NCI-H1417 (cell line): ENCODE measurements around the gene STARD13.

Source experiments
- DNase-seq, 3 experiments: peaks; one replicate each; lab custom pipeline; 2025; lab: John Stamatoyannopoulos, UW

STARD13 gene

GRCh38 chr13:33285420-33286124 lies at the start of gene STARD13:
Gene STARD13, minus strand, starts transcription at chr13:33285755. Its CDS starts 117 bp downstream, at chr13:33285638.
- DNase-seq, result no peak

- DNase-seq, result no peak
Observed at GRCh38 chr13:33334831-33335230, 49.3 kb upstream of the STARD13 start.

GRCh38 chr13:33331962-33332361 lies 46.4 kb upstream of the STARD13 start:
- no peak for DNase-seq

GRCh38 chr13:33330483-33330882 lies 44.9 kb upstream of the STARD13 start:
- no peak for DNase-seq

- peak in 2 of 3 experiments; percentile 45 to 51 for DNase-seq
Observed at GRCh38 chr13:33328701-33329100, 43.1 kb upstream of the STARD13 start.

- DNase-seq, result no peak
Observed at GRCh38 chr13:33326723-33327122, 41.2 kb upstream of the STARD13 start.

- DNase-seq, result no peak
Observed at GRCh38 chr13:33326246-33326645, 40.7 kb upstream of the STARD13 start.

- DNase-seq, result peak in 1 of 3 experiments; percentile 7
Observed at GRCh38 chr13:33323801-33324510, 38.4 kb upstream of the STARD13 start.

- peak; percentile 34 to 73 (median 43) for DNase-seq
Observed at GRCh38 chr13:33322965-33323668, 37.6 kb upstream of the STARD13 start.

GRCh38 chr13:33322543-33322809 lies 36.9 kb upstream of the STARD13 start:
- no peak for DNase-seq

GRCh38 chr13:33321686-33322542 lies 36.4 kb upstream of the STARD13 start:
- no peak for DNase-seq

- peak in 2 of 3 experiments; percentile 0 to 34 for DNase-seq
Observed at GRCh38 chr13:33319859-33320258, 34.3 kb upstream of the STARD13 start.

GRCh38 chr13:33318744-33319143 lies 33.2 kb upstream of the STARD13 start:
- no peak for DNase-seq

GRCh38 chr13:33318037-33318436 lies 32.5 kb upstream of the STARD13 start:
- no peak for DNase-seq

- DNase-seq, result no peak
Observed at GRCh38 chr13:33316890-33317289, 31.3 kb upstream of the STARD13 start.

- no peak for DNase-seq
Observed at GRCh38 chr13:33313504-33313903, 27.9 kb upstream of the STARD13 start.

- DNase-seq, result no peak
Observed at GRCh38 chr13:33312861-33313212, 27.3 kb upstream of the STARD13 start.

GRCh38 chr13:33312150-33312860 lies 26.8 kb upstream of the STARD13 start:
- DNase-seq, result no peak

- DNase-seq, result no peak
Observed at GRCh38 chr13:33311040-33311439, 25.5 kb upstream of the STARD13 start.

GRCh38 chr13:33310245-33311038 lies 24.9 kb upstream of the STARD13 start:
- peak in 2 of 3 experiments; percentile 15 to 61 for DNase-seq

- DNase-seq, result no peak
Observed at GRCh38 chr13:33308863-33309262, 23.3 kb upstream of the STARD13 start.
